ENCODE results near the gene RAMP2. TPM values are rescaled to one million over a fixed set of nuclear protein-coding genes. Genes with fewer than 3 reads are reported as not detected.
"Not testable (repeated sequence)": the region's sequence is repeated elsewhere in the genome, so short reads cannot be mapped to it uniquely, and the experiment has no call there.

The RAMP2 gene
- 2.7 TPM in 1 of 2 replicates, not detected in the other for total RNA-seq (2014; rRNA removed; shearing (Covaris generic))

GRCh38 chr17:42760652-42761581 lies at the start of gene RAMP2:
TSS of gene RAMP2 (plus strand) at chr17:42761227. CDS start at chr17:42761262, 35 bp downstream.
- DNase-seq (ENCODE audit: low read depth), result peak; percentile 38

- peak; percentile 33 for DNase-seq (ENCODE audit: low read depth)
Measured at GRCh38 chr17:42720996-42721583, 39.9 kb upstream of the RAMP2 start.

- no peak for DNase-seq (ENCODE audit: low read depth)
Measured at GRCh38 chr17:42723636-42724035, 37.4 kb upstream of the RAMP2 start.

- no peak for DNase-seq (ENCODE audit: low read depth)
Measured at GRCh38 chr17:42725143-42725542, 35.9 kb upstream of the RAMP2 start.

GRCh38 chr17:42740699-42741098 lies 20.3 kb upstream of the RAMP2 start:
- DNase-seq (ENCODE audit: low read depth), result no peak

GRCh38 chr17:42742916-42743315 lies 18.1 kb upstream of the RAMP2 start:
- DNase-seq (ENCODE audit: low read depth), result not testable (repeated sequence)

- no peak for DNase-seq (ENCODE audit: low read depth)
Measured at GRCh38 chr17:42743595-42744282, 17.3 kb upstream of the RAMP2 start.

GRCh38 chr17:42744283-42744805 lies 16.7 kb upstream of the RAMP2 start:
- DNase-seq (ENCODE audit: low read depth), result peak; percentile 62

- peak; percentile 94 for DNase-seq (ENCODE audit: low read depth)
Measured at GRCh38 chr17:42744806-42745617, 16.0 kb upstream of the RAMP2 start, which contains the start of gene EZH1. TSS of gene EZH1 (minus strand) at chr17:42745040. CDS start at chr17:42728941, 16,099 bp downstream.

- DNase-seq (ENCODE audit: low read depth), result no peak
Measured at GRCh38 chr17:42748202-42748907, 12.7 kb upstream of the RAMP2 start.

- DNase-seq (ENCODE audit: low read depth), result no peak
Measured at GRCh38 chr17:42748908-42749798, 11.9 kb upstream of the RAMP2 start.

- no peak for DNase-seq (ENCODE audit: low read depth)
Measured at GRCh38 chr17:42750739-42751344, 10.2 kb upstream of the RAMP2 start.

GRCh38 chr17:42751628-42752027 lies 9.4 kb upstream of the RAMP2 start:
- DNase-seq (ENCODE audit: low read depth), result no peak

GRCh38 chr17:42754782-42755181 lies 6.2 kb upstream of the RAMP2 start:
- DNase-seq (ENCODE audit: low read depth), result peak; percentile 32

GRCh38 chr17:42759982-42760651 lies 910 bp upstream of the RAMP2 start:
- no peak for DNase-seq (ENCODE audit: low read depth)

- DNase-seq (ENCODE audit: low read depth), result no peak
Measured at GRCh38 chr17:42761638-42762037, 611 bp downstream of the RAMP2 start.

GRCh38 chr17:42766124-42766523 lies 5.1 kb downstream of the RAMP2 start:
- no peak for DNase-seq (ENCODE audit: low read depth)

- DNase-seq (ENCODE audit: low read depth), result no peak
Measured at GRCh38 chr17:42767512-42767911, 6.5 kb downstream of the RAMP2 start.
